Activated T-cell treated with anti-CD3 and anti-CD28 coated beads, Interleukin-2, amount 50 U/mL, for 1 hour (primary cell): ENCODE data around the gene TOGARAM2.
"Not testable (repeated sequence)": the region's sequence is repeated elsewhere in the genome, so short reads cannot be mapped to it uniquely, and the experiment has no call there.

Experiments
- DNase-seq: peaks from one replicate; pipeline ENCODE4 v3.0.0-alpha.2; 2020

The TOGARAM2 gene

DNA sequence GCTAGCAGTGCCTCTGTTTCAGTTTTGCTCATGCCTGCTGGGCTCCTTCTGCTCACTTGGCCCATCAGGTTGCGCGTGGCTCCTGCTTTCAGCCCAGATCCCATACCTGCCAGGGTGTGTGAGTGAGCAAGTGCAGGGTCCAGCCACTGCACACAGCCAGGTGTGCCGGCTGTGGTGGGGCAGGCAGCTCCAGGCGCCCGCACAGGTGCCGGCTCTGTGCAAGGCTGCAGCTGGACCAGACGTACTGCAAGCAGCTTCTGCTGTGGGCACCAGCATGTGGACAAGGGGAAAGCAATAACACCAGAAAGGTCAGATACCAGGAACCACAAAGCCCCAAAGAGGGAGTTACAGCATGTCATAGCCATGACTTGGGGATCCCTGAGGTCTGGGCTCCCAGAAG is 98.8 kb downstream of the TOGARAM2 start:
- DNase-seq: no peak

GRCh38 chr2:29080886-29081743 is 100.0 kb downstream of the TOGARAM2 start:
- no peak for DNase-seq

GRCh38 chr2:29082804-29083495 is 101.9 kb downstream of the TOGARAM2 start:
- no peak for DNase-seq

- DNase-seq: no peak
These were observed 103.5 kb downstream of the TOGARAM2 start for GRCh38 chr2:29084554-29084953.

DNA sequence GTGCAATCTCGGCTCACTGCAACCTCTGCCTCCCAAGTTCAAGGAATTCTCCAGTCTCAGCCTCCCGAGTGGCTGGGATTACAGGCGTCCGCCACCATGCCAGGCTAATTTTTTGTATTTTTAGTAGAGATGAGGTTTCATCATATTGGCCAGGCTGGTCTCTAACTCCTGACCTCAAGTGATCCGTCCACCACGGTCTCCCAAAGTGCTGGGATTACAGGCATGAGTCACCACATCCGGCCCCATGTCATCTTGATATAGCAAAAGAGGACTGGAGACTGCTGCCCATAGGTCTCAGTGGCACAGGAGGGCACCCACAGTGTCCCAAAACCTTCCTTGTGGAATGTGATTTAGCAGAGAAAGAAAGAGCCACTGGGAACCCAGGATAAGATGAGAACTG is 109.2 kb downstream of the TOGARAM2 start:
- not testable (repeated sequence) for DNase-seq

- no peak for DNase-seq
These were observed 115.9 kb downstream of the TOGARAM2 start for GRCh38 chr2:29096969-29097368.

DNA sequence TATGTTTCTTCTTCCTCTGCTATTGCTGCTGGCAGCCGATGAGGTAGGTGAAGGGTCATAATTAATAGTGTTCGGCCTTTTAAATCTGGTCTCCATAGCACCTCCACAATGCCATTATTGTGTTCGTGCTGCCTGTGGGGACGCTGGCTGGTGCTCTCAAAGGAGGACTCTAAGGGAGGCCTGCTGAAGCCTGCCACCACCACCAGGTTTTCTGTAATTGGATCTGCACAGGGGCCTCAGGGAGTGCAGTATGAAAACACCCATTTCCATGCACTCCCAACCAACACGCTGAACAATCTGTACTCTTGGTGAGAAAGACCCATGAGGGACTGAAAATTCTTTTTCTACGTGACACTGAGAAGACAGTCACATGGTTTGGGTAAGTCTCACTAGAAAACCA is 116.5 kb downstream of the TOGARAM2 start:
- DNase-seq: no peak

- DNase-seq: no peak
These were observed 119.5 kb downstream of the TOGARAM2 start for GRCh38 chr2:29100564-29100963.
